Neural cell (in vitro differentiated cells): Measurements from ENCODE around the gene MRPL53.

Source experiments
- EP300 ChIP-seq: fragments of 450-650 bp; conservative IDR thresholded peaks from 2 replicates; pipeline ENCODE4 v1.6.1; 2014; ENCODE audit warnings: antibody characterized with exemption, mild to moderate bottlenecking, moderate library complexity; ENCODE audit not compliant: poor library complexity, severe bottlenecking
- EZH2 ChIP-seq: fragments of 200-600, 300-800 bp; shearing (Covaris generic), sonication (generic); IDR thresholded peaks from 2 replicates; pipeline ENCODE4 v1.6.1; 2014; ENCODE audit warnings: antibody characterized with exemption, low read length, borderline replicate concordance, mild to moderate bottlenecking; ENCODE audit not compliant: insufficient read depth, poor library complexity, severe bottlenecking
- POLR2AphosphoS5 ChIP-seq: IDR thresholded peaks from 2 replicates; pipeline ENCODE4 v1.6.1; 2012
- REST ChIP-seq: IDR thresholded peaks from 2 replicates; pipeline ENCODE4 v1.6.1; 2012; ENCODE audit warnings: borderline replicate concordance
- TAF1 ChIP-seq: IDR thresholded peaks from 2 replicates; pipeline ENCODE4 v1.6.1; 2012; ENCODE audit warnings: low read depth
- TF ChIP-seq, protein P1 (sequence below): fragments of 450-650 bp; IDR thresholded peaks from 2 replicates; pipeline ENCODE4 v1.5.1; 2014; ENCODE audit warnings: antibody characterized with exemption, mild to moderate bottlenecking, moderate library complexity; ENCODE audit not compliant: poor library complexity, severe bottlenecking

DNA sequence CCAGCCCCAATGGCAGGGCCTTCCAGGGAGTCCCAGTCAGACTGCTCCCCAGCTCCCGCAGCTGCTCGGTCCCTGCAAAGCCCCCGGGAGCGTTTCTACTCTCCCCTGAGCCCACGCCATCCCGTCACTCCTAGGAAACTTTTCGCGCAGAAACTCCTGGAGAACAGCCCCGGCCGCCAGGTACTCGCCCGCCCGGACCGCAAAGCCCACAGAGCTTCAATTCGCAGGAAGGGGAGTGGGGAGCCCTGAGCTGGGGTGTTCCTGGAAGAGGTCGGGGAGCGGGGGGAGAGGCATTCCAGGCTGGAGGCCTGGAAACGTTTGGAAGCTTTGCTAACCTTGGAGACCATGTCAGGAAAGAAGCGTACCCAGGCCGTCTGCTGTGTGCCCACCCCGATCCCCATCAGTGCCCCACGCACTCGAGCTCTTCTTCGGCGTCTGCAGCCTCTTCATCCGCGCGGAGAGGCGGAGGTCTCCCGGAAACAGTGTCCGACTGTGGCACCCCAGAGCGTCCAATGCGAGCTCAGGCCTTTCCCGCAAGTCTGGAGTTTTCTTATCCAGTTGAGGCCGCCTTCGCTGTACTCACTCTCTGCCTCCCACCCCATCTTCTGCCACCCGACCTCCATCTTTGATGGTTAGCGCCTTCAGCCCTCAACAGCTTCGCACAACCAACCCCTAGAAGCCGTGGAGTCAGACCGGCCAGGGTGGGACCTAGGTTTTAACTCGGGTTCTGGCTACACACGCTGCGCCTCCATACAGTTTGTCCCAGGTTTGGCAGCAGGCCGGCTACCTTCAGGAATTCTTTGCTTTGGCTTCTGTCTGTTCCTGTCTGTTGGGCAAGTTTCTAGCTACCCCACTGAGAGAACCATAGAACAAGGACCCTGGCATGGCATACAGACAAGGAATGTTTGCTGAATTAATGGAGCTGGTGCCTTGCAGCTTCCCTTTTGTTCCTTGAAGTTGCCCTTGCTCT is 31.3 kb upstream of the MRPL53 start:
- TF ChIP-seq, protein P1, sequence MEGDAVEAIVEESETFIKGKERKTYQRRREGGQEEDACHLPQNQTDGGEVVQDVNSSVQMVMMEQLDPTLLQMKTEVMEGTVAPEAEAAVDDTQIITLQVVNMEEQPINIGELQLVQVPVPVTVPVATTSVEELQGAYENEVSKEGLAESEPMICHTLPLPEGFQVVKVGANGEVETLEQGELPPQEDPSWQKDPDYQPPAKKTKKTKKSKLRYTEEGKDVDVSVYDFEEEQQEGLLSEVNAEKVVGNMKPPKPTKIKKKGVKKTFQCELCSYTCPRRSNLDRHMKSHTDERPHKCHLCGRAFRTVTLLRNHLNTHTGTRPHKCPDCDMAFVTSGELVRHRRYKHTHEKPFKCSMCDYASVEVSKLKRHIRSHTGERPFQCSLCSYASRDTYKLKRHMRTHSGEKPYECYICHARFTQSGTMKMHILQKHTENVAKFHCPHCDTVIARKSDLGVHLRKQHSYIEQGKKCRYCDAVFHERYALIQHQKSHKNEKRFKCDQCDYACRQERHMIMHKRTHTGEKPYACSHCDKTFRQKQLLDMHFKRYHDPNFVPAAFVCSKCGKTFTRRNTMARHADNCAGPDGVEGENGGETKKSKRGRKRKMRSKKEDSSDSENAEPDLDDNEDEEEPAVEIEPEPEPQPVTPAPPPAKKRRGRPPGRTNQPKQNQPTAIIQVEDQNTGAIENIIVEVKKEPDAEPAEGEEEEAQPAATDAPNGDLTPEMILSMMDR, result no peak
- TF ChIP-seq EP300 (no peak), TAF1 (no peak), EZH2 (no peak), REST (no peak), POLR2AphosphoS5 (no peak)
